Measurements from ENCODE around the gene LIMCH1. TPM values are rescaled to one million over a fixed set of nuclear protein-coding genes. Genes with fewer than 3 reads are reported as not detected.

The LIMCH1 gene
- total RNA-seq, 1 experiment from 2014 or later: 48.4 TPM

- no peak for DNase-seq (ENCODE audit: unreplicated experiment)
- no peaks in the 10 kb centered on the region for H3K4me1 Mint-ChIP-seq (ENCODE audit: insufficient read depth, unreplicated experiment)
- intact Hi-C loops (cut with micrococcal nuclease): no loop called here
- CTCF ChIA-PET: interaction anchor here (0.6 to 7.1 kb wide), 4 partner anchors 246 to 917 kb away, joined by 3 to 191 read pairs (median 3); no protein-coding TSS in a partner anchor
- H3K27ac Mint-ChIP-seq (ENCODE audit: low read depth, unreplicated experiment): no peak overlapping the region
- POLR2A ChIA-PET: interaction anchor here (0.6 kb wide), 1 partner anchor 106 kb away, joined by 3 read pairs; no protein-coding TSS in a partner anchor
- TF ChIP-seq, protein P1, sequence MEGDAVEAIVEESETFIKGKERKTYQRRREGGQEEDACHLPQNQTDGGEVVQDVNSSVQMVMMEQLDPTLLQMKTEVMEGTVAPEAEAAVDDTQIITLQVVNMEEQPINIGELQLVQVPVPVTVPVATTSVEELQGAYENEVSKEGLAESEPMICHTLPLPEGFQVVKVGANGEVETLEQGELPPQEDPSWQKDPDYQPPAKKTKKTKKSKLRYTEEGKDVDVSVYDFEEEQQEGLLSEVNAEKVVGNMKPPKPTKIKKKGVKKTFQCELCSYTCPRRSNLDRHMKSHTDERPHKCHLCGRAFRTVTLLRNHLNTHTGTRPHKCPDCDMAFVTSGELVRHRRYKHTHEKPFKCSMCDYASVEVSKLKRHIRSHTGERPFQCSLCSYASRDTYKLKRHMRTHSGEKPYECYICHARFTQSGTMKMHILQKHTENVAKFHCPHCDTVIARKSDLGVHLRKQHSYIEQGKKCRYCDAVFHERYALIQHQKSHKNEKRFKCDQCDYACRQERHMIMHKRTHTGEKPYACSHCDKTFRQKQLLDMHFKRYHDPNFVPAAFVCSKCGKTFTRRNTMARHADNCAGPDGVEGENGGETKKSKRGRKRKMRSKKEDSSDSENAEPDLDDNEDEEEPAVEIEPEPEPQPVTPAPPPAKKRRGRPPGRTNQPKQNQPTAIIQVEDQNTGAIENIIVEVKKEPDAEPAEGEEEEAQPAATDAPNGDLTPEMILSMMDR (IDR thresholded peaks at IDR 0.05; ENCODE audit: unreplicated experiment): no peak
- peaks cover 12% of the 10 kb centered on the region for H3K36me3 Mint-ChIP-seq (ENCODE audit: insufficient read depth, unreplicated experiment)
- no peaks in the 10 kb centered on the region for H3K9me3 Mint-ChIP-seq (ENCODE audit: unreplicated experiment)
- no TSS peak for BruUV-seq (replicated peaks)
- no peak overlapping the region for H3K4me3 Mint-ChIP-seq (ENCODE audit: unreplicated experiment)
- no peaks in the 10 kb centered on the region for H3K27me3 Mint-ChIP-seq (ENCODE audit: insufficient read depth, unreplicated experiment)
Measured at GRCh38 chr4:41665636-41666207, 127.8 kb downstream of the LIMCH1 start.

- H3K4me3 Mint-ChIP-seq (ENCODE audit: unreplicated experiment): no peak overlapping the region
- ChIA-PET POLR2A (no interaction called here), CTCF (interaction anchor here (1.1 to 1.2 kb wide), 2 partner anchors 24 to 372 kb away, joined by 3 read pairs; no protein-coding TSS in a partner anchor)
- BruUV-seq (replicated peaks): no TSS peak
- no peaks in the 10 kb centered on the region for H3K9me3 Mint-ChIP-seq (ENCODE audit: unreplicated experiment)
- H3K4me1 Mint-ChIP-seq (ENCODE audit: insufficient read depth, unreplicated experiment): no peaks in the 10 kb centered on the region
- no peak overlapping the region for H3K27ac Mint-ChIP-seq (ENCODE audit: low read depth, unreplicated experiment)
- intact Hi-C loops (cut with micrococcal nuclease): no loop called here
- H3K36me3 Mint-ChIP-seq (ENCODE audit: insufficient read depth, unreplicated experiment): peaks cover 14% of the 10 kb centered on the region
- no peak for DNase-seq (ENCODE audit: unreplicated experiment)
- no peaks in the 10 kb centered on the region for H3K27me3 Mint-ChIP-seq (ENCODE audit: insufficient read depth, unreplicated experiment)
- TF ChIP-seq, protein P1 (IDR thresholded peaks at IDR 0.05; ENCODE audit: unreplicated experiment): no peak
Measured at GRCh38 chr4:41668024-41668423, 130.1 kb downstream of the LIMCH1 start.

DNA sequence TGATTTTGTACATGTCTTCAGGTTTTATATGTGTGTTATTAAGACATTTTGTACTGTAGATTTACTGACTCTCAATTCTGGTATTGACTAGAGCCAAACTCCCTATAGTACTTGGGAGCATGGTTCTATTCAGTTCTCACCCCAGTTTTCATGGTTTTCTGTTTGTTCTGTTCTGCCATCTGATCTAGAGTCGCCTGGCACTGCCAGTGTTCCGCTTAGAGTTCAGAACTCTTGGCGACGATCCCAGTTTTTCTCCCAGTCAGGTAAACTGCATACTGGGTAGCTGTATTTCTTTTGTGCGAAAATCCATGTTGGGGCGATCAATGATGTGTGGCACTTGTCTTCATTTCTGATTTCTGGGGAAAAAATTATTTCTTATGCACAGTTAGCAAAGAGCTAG, 132.6 kb downstream of the LIMCH1 start:
- intact Hi-C loops (cut with micrococcal nuclease): no loop called here
- BruUV-seq (replicated peaks): no TSS peak
- Mint-ChIP-seq H3K9me3 (ENCODE audit: unreplicated experiment) (no peaks in the 10 kb centered on the region), H3K4me1 (ENCODE audit: insufficient read depth, unreplicated experiment) (no peaks in the 10 kb centered on the region), H3K27me3 (ENCODE audit: insufficient read depth, unreplicated experiment) (no peaks in the 10 kb centered on the region), H3K36me3 (ENCODE audit: insufficient read depth, unreplicated experiment) (peaks cover 14% of the 10 kb centered on the region), H3K4me3 (ENCODE audit: unreplicated experiment) (no peak overlapping the region), H3K27ac (ENCODE audit: low read depth, unreplicated experiment) (no peak overlapping the region)
- POLR2A ChIA-PET: interaction anchor here (0.6 to 1.1 kb wide), 3 partner anchors 13 to 386 kb away, joined by 3 to 4 read pairs (median 3); no protein-coding TSS in a partner anchor
- TF ChIP-seq, protein P1 (IDR thresholded peaks at IDR 0.05; ENCODE audit: unreplicated experiment): no peak
- DNase-seq (ENCODE audit: unreplicated experiment): no peak
- CTCF ChIA-PET: interaction anchor here (0.6 to 0.7 kb wide), 3 partner anchors 9 to 408 kb away, joined by 3 to 4 read pairs (median 3); no protein-coding TSS in a partner anchor

- H3K4me1 Mint-ChIP-seq (ENCODE audit: insufficient read depth, unreplicated experiment): no peaks in the 10 kb centered on the region
Measured at GRCh38 chr4:41670982-41671381, 133.0 kb downstream of the LIMCH1 start.

More at GRCh38 chr4:41670982-41671381, 133.0 kb downstream of the LIMCH1 start:
- intact Hi-C loops (cut with micrococcal nuclease): no loop called here
- CTCF ChIA-PET: interaction anchor here (0.6 to 0.7 kb wide), 2 partner anchors 9 to 72 kb away, joined by 3 to 4 read pairs; no protein-coding TSS in a partner anchor
- TF ChIP-seq, protein P1 (IDR thresholded peaks at IDR 0.05; ENCODE audit: unreplicated experiment): no peak
- Mint-ChIP-seq H3K36me3 (ENCODE audit: insufficient read depth, unreplicated experiment) (peaks cover 14% of the 10 kb centered on the region), H3K27me3 (ENCODE audit: insufficient read depth, unreplicated experiment) (no peaks in the 10 kb centered on the region), H3K4me3 (ENCODE audit: unreplicated experiment) (no peak overlapping the region), H3K27ac (ENCODE audit: low read depth, unreplicated experiment) (no peak overlapping the region), H3K9me3 (ENCODE audit: unreplicated experiment) (no peaks in the 10 kb centered on the region)
- POLR2A ChIA-PET: interaction anchor here (0.6 to 1.1 kb wide), 3 partner anchors 12 to 387 kb away, joined by 3 to 4 read pairs (median 3); no protein-coding TSS in a partner anchor
- BruUV-seq (replicated peaks): no TSS peak
- DNase-seq (ENCODE audit: unreplicated experiment): no peak

Data from MCF 10A (cell line).